Measurements from ENCODE around the gene RBPJL. TPM values are rescaled to one million over a fixed set of nuclear protein-coding genes. Genes with fewer than 3 reads are reported as not detected.

The RBPJL gene
- total RNA-seq, 4 donors from 2014 or later = not detected

- intact Hi-C loops (cut with DNase I; ENCODE audit: low total_unique reads) (loop anchor here (10.0 kb wide), 1 partner anchor 243 kb away; no protein-coding TSS in a partner anchor), in situ Hi-C loops (cut with MboI; ENCODE audit: low pct_ligation_motif_present in 1 of 4, low pct_unique_long_range_greater_than_20kb in 1 of 4, low sequenced_read_pairs in 3 of 4) (loop anchor here in 2 of 4 donors (25.0 kb wide), 3 partner anchors 186 to 286 kb away; partner anchors contain the start of genes KCNS1 (in 1 of the 2), WFDC12 (in 1 of the 2) and WFDC5 (in 1 of the 2))
- Histone ChIP-seq H3K36me3 (no peaks in the 10 kb centered on the region), H3K9me3 (no peaks in the 10 kb centered on the region), H3K4me3 (no peak overlapping the region), H3K27ac (no peak overlapping the region), H3K4me1 (peaks cover 0 to 11% (median 8%) of the 10 kb centered on the region in 4 donors), H3K27me3 (peaks cover 19% of the 10 kb centered on the region)
- TF ChIP-seq CTCF (IDR thresholded peaks at IDR 0.05) (no peak), EP300 (IDR thresholded peaks at IDR 0.05; ENCODE audit: low read depth) (no peak), POLR2A (IDR thresholded peaks at IDR 0.05) (no peak), POLR2AphosphoS5 (IDR thresholded peaks at IDR 0.05) (no peak)
- DNase-seq = no peak
- WGBS, 2 donors (ENCODE audit: low coverage in 1 of 2) = 85 to 94% methylated on average over 3 to 19 of the region's 52 CpGs
Measured at GRCh38 chr20:45297786-45298497, 8.7 kb upstream of the RBPJL start.

GRCh38 chr20:45299786-45300185, 6.9 kb upstream of the RBPJL start:
- Histone ChIP-seq H3K4me3 (no peak overlapping the region), H3K27me3 (peaks cover 21% of the 10 kb centered on the region), H3K4me1 (no peaks in the 10 kb centered on the region), H3K36me3 (no peaks in the 10 kb centered on the region), H3K27ac (no peak overlapping the region), H3K9me3 (no peaks in the 10 kb centered on the region)
- in situ Hi-C loops (cut with MboI; ENCODE audit: low pct_ligation_motif_present in 1 of 4, low pct_unique_long_range_greater_than_20kb in 1 of 4, low sequenced_read_pairs in 3 of 4) = loop anchor here in 2 of 4 donors (25.0 kb wide), 5 partner anchors 138 to 463 kb away; partner anchors contain the start of genes KCNS1 (in 1 of the 2), WFDC12 (in 1 of the 2) and WFDC5 (in 1 of the 2)
- 84% methylated on average over 6 of the region's 6 CpGs; no CpG with 5 or more reads in 1 of the 2 donors for WGBS, 2 donors (ENCODE audit: low coverage in 1 of 2)
- intact Hi-C loops (cut with DNase I; ENCODE audit: low total_unique reads) = loop anchor here (10.0 kb wide), 1 partner anchor 245 kb away; no protein-coding TSS in a partner anchor
- no peak for DNase-seq
- TF ChIP-seq EP300 (IDR thresholded peaks at IDR 0.05; ENCODE audit: low read depth) = no peak
- TF ChIP-seq POLR2AphosphoS5 (IDR thresholded peaks at IDR 0.05) = no peak
- no peak for TF ChIP-seq CTCF (IDR thresholded peaks at IDR 0.05)
- no peak for TF ChIP-seq POLR2A (IDR thresholded peaks at IDR 0.05)

GRCh38 chr20:45300961-45301360, 5.7 kb upstream of the RBPJL start:
- Histone ChIP-seq H3K27ac (no peak overlapping the region), H3K27me3 (peaks cover 23% of the 10 kb centered on the region), H3K4me3 (no peak overlapping the region), H3K36me3 (no peaks in the 10 kb centered on the region), H3K9me3 (no peaks in the 10 kb centered on the region), H3K4me1 (no peaks in the 10 kb centered on the region)
- in situ Hi-C loops (cut with MboI; ENCODE audit: low pct_ligation_motif_present in 1 of 4, low pct_unique_long_range_greater_than_20kb in 1 of 4, low sequenced_read_pairs in 3 of 4) (loop anchor here in 1 of 4 donors (25.0 kb wide), 2 partner anchors 136 to 461 kb away; no protein-coding TSS in a partner anchor), intact Hi-C loops (cut with DNase I; ENCODE audit: low total_unique reads) (no loop called here)
- DNase-seq = no peak
- WGBS, 2 donors (ENCODE audit: low coverage in 1 of 2) = 39% methylated on average over 4 of the region's 4 CpGs; no CpG with 5 or more reads in 1 of the 2 donors
- peak in 2 of 5 experiments; percentile 7 to 17 for TF ChIP-seq CTCF (IDR thresholded peaks at IDR 0.05)
- TF ChIP-seq POLR2AphosphoS5 (IDR thresholded peaks at IDR 0.05) = no peak

- in situ Hi-C loops (cut with MboI; ENCODE audit: low pct_ligation_motif_present in 1 of 4, low pct_unique_long_range_greater_than_20kb in 1 of 4, low sequenced_read_pairs in 3 of 4) = loop anchor here in 1 of 4 donors (25.0 kb wide), 2 partner anchors 135 to 460 kb away; no protein-coding TSS in a partner anchor
- H3K27me3 ChIP-seq = peaks cover 32% of the 10 kb centered on the region
- no peaks in the 10 kb centered on the region for H3K36me3 ChIP-seq
- no peaks in the 10 kb centered on the region for H3K9me3 ChIP-seq
- H3K4me3 ChIP-seq = no peak overlapping the region
- TF ChIP-seq POLR2A (IDR thresholded peaks at IDR 0.05) (no peak), CTCF (IDR thresholded peaks at IDR 0.05) (no peak), POLR2AphosphoS5 (IDR thresholded peaks at IDR 0.05) (no peak), EP300 (IDR thresholded peaks at IDR 0.05; ENCODE audit: low read depth) (no peak)
- H3K27ac ChIP-seq = no peak overlapping the region
- DNase-seq = no peak
- intact Hi-C loops (cut with DNase I; ENCODE audit: low total_unique reads) = no loop called here
- WGBS, 2 donors (ENCODE audit: low coverage in 1 of 2) = 69 to 81% methylated on average over 5 of the region's 5 CpGs
- H3K4me1 ChIP-seq = peaks cover 0 to 4% (median 2%) of the 10 kb centered on the region in 4 donors
Measured at GRCh38 chr20:45301824-45302271, 4.8 kb upstream of the RBPJL start.
